Measurements from ENCODE around the gene SELENOP.

SELENOP gene

DNA sequence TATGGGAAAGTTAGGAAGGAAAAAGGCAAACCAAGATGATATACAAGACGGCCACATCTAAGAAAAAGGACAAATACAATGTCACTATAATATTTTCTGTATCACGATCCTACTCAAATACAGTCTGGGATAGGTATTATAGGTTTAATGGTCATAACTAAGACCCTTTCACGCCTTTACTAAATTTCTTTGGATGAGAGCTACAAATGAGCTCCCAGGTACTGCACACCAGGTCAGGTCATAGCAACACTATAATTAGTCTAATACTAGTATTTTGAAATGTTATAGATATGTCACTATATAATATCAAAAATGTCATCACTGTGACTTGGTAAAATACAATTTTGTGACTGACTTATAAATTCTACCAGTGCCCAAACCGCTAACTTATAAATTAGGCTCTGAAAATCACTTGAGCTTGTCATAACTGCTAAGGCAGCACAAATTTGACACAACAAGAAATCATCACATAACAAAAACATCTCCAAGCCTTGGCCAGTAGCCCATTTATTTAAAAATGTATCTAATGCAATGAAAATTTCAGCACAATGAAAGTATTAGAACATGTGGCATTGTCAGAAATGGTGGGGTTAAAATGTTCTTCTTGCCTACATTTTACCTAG lies 6.9 kb downstream of the SELENOP start:
- H3K4me3 ChIP-seq (ENCODE audit: low read depth, low read length), result no peak overlapping the region
- TF ChIP-seq, protein P1, sequence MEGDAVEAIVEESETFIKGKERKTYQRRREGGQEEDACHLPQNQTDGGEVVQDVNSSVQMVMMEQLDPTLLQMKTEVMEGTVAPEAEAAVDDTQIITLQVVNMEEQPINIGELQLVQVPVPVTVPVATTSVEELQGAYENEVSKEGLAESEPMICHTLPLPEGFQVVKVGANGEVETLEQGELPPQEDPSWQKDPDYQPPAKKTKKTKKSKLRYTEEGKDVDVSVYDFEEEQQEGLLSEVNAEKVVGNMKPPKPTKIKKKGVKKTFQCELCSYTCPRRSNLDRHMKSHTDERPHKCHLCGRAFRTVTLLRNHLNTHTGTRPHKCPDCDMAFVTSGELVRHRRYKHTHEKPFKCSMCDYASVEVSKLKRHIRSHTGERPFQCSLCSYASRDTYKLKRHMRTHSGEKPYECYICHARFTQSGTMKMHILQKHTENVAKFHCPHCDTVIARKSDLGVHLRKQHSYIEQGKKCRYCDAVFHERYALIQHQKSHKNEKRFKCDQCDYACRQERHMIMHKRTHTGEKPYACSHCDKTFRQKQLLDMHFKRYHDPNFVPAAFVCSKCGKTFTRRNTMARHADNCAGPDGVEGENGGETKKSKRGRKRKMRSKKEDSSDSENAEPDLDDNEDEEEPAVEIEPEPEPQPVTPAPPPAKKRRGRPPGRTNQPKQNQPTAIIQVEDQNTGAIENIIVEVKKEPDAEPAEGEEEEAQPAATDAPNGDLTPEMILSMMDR (IDR thresholded peaks at IDR 0.05; ENCODE audit: insufficient read depth, low read depth, low read length, missing control alignments), result no peak
- DNase-seq (ENCODE audit: low read depth), result no peak

DNA sequence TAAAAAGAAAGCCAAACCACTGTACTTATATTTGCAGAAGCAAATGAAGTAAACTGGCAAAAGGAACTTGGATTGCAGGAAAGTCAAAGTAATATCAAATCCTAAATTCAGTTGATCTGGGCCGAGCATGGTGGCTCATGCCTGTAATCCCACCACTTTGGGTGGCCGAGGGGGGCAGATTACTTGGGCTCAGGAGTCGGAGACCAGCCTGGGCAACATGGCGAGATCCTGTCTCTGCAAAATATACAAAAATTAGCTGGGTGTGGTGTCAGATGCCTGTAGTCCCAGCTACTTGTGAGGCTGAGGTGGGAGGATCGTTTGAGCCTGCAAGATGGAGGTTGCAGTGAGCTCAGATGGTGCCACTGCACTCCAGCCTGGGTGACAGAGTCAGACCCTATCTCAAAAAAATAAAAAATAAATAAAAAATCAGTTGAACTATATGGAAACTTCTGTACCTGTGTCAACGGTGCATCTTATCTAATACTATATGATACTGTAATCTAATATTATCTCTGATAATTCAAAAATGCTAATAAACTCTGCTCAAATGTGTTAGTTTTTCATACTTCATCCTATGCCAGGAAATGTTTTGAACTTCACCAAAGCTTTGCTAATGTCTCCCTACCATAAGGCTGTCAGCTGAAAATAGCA lies 10.1 kb downstream of the SELENOP start:
- no peak overlapping the region for H3K4me3 ChIP-seq (ENCODE audit: low read depth, low read length)
- no peak for DNase-seq (ENCODE audit: low read depth)
- TF ChIP-seq, protein P1 (IDR thresholded peaks at IDR 0.05; ENCODE audit: insufficient read depth, low read depth, low read length, missing control alignments), result no peak

DNA sequence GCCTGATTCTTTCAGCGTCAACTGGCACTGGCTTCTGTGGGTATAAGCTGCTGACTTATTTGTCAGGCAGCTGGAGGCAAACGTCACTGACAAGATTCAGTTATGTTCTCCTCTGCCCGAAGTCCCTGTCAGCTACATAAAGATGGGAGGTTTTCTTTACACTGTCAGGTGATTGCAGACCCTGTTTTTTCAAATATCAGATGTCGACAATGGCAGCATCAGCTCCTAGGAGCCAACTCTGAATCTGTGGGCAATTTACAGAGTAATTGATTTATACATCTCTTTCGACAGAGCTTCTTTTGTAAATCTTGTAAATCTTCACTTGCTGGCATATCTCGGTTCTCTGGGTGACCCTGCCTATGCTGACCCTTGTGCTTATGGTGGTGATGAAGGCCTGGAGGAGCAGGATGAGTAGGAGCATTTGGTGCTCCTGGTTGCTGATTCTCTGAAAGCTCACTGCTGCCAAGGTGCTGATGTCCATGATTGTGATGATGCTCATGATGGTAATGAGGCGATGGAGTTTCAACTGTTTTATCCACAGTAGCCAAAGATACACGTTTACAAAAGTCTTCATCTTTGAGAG lies 10.9 kb downstream of the SELENOP start:
- TF ChIP-seq, protein P1 (IDR thresholded peaks at IDR 0.05; ENCODE audit: insufficient read depth, low read depth, low read length, missing control alignments), result no peak
- DNase-seq (ENCODE audit: low read depth), result no peak

DNA sequence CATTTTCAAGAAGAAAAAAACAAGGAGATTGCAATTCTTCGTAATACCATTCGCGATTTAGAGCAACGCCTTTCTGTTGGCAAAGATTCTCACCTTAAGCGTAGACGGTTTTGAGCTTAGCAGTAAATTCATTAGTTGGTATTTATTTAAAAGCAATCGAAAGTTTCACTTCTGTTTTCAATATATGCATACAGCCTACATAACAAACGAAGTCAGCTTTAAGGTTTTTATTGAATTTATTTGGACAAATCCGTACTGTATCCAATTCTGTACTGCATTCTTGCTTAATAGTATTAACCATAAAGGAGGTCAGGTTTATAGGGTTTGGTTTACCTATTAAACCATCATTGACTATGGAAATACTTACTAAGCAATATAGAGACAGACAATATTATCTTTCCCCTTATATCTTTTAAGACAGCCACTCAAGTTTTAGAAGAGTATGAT lies 12.0 kb downstream of the SELENOP start:
- no peak for DNase-seq (ENCODE audit: low read depth)
- TF ChIP-seq, protein P1 (IDR thresholded peaks at IDR 0.05; ENCODE audit: insufficient read depth, low read depth, low read length, missing control alignments), result no peak
- H3K4me3 ChIP-seq (ENCODE audit: low read depth, low read length), result no peak overlapping the region

More for the DNA sequence above, 10.9 kb downstream of the SELENOP start:
- H3K4me3 ChIP-seq (ENCODE audit: low read depth, low read length), result no peak overlapping the region

DNA sequence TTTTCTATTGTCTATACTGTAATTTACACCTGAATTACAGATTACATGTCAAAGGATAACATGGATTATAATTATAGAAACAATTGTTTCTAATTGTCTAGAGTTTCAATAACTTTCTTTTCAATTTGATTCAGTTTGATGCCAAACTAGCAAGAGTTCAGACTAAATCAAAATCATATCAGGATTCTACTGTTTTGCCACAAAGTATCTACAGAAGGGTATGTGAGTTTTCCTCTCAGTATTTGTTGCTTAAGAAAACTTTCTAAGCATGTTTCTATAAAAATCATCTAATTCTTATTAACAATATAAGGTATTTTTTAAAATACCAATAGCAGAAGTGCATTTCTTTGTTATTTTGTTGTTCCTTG lies 12.5 kb downstream of the SELENOP start:
- TF ChIP-seq, protein P1 (IDR thresholded peaks at IDR 0.05; ENCODE audit: insufficient read depth, low read depth, low read length, missing control alignments), result no peak

DNA sequence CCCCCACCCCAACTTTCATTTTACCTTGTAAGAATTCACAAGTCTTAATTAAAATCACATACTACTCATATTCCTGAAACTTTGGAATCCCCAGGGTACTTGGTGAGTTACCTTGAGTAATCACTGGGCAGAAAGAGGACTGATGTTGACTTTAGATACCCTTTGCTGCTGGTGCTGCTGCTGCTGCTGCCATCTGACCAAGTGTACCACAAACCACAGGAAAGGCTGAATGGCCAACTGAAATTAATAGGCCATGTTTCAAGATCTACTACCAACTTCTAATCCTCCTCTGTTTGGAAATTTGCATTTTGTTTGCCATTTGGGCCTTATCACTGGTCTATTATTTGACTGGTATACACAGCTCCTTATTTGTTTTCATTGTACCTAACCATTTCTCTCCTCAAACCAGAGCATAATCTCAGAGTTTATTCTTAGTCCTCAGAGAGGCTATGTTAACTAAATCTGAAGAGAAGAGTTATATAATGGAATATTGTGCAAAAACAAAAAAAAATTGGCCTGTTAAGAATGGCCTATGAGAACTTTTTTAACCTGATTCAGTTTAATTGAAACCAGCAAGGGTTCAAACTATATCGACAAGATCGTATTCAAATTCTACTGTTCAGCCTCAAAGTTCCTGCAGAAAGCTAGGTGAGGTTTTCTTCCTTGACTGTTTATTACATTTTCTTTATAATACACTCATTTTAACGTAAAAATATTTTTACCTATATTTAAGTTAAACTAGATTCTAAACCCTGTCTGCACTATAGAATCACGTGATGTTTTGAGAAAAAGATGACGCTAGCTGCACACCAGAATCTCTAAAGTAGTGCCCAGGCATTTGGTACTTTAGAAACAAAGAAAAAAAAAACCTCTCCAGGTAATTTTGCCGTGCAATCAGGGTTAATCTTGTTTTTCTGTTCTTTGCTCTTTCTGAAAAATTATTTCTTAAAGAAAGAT lies 13.1 kb downstream of the SELENOP start:
- no peak for DNase-seq (ENCODE audit: low read depth)
- TF ChIP-seq, protein P1 (IDR thresholded peaks at IDR 0.05; ENCODE audit: insufficient read depth, low read depth, low read length, missing control alignments), result no peak
- no peak overlapping the region for H3K4me3 ChIP-seq (ENCODE audit: low read depth, low read length)

More for the DNA sequence above, 12.5 kb downstream of the SELENOP start:
- DNase-seq (ENCODE audit: low read depth), result no peak
- no peak overlapping the region for H3K4me3 ChIP-seq (ENCODE audit: low read depth, low read length)

All from GM12865 (cell line).